GM12864 (cell line): ENCODE results near the gene ZMYND10.

Experiments used
- DNase-seq: peaks from one replicate; pipeline ENCODE4 v3.0.0-alpha.2; 2011; ENCODE audit warnings: low read depth
- H3K4me3 ChIP-seq: 2 replicates; pipeline ENCODE4 v1.5.1; 2011; ENCODE audit warnings: mild to moderate bottlenecking, low read depth, low read length, control low read depth
- CTCF ChIP-seq: IDR thresholded peaks from 2 replicates; pipeline ENCODE4 v1.5.1; 2011; ENCODE audit warnings: low read depth, mild to moderate bottlenecking, moderate library complexity, low read length, control low read depth, inconsistent platforms; ENCODE audit errors: missing control alignments

The ZMYND10 gene

GRCh38 chr3:50303013-50303815, 42.3 kb downstream of the ZMYND10 start, which contains the start of gene HYAL1:
HYAL1 (minus strand) TSS chr3:50303574; CDS start chr3:50302956, 618 bp downstream.
- no peak within 1 kb of the TSS for H3K4me3 ChIP-seq
- no peak for DNase-seq
- no peak for TF ChIP-seq CTCF

- H3K4me3 ChIP-seq, result no peak overlapping the region
- no peak for TF ChIP-seq CTCF
- no peak for DNase-seq
Measured at GRCh38 chr3:50302095-50303012, 43.2 kb downstream of the ZMYND10 start.

GRCh38 chr3:50300681-50301254, 44.8 kb downstream of the ZMYND10 start:
- TF ChIP-seq CTCF, result no peak
- DNase-seq, result no peak
- H3K4me3 ChIP-seq, result peak overlapping the region; percentile 62

- peak overlapping the region; percentile 62 for H3K4me3 ChIP-seq
- no peak for TF ChIP-seq CTCF
- DNase-seq, result no peak
Measured at GRCh38 chr3:50299929-50300680, 45.4 kb downstream of the ZMYND10 start.

- TF ChIP-seq CTCF, result no peak
- H3K4me3 ChIP-seq, result peak overlapping the region; percentile 62
- no peak for DNase-seq
Measured at GRCh38 chr3:50299638-50299928, 45.9 kb downstream of the ZMYND10 start.

GRCh38 chr3:50298836-50299637, 46.5 kb downstream of the ZMYND10 start, which contains the start of the genes HYAL3 and NAA80:
HYAL3 (minus strand) TSS chr3:50299405; CDS start chr3:50295602, 3,803 bp downstream.
NAA80 (minus strand) TSS chr3:50299405; CDS start chr3:50297463, 1,942 bp downstream.
- peak within 1 kb of the TSS; percentile 75 for H3K4me3 ChIP-seq
- peak; percentile 96 for DNase-seq
- peak; percentile 55 for TF ChIP-seq CTCF
